ENCODE measurements around the gene GAD1. TPM values are rescaled to one million over a fixed set of nuclear protein-coding genes. Genes with fewer than 3 reads are reported as not detected.

GAD1 gene
- total and polyA plus RNA-seq, 2 donors (not counting 3 experiments of a cell fraction or from before 2014, with no cell fraction given) = 0.60 to 0.62 TPM

GRCh38 chr2:170891893-170892292, 75.2 kb downstream of the GAD1 start:
- Histone ChIP-seq H3K9me3 (replicated peaks; ENCODE audit: control insufficient read depth, insufficient read depth, low read length) (no peaks in the 10 kb centered on the region), H2AFZ (ENCODE audit: low read depth, low read length) (no peak overlapping the region), H3K9ac (replicated peaks; ENCODE audit: extremely low read depth, insufficient read depth, low read length) (no peak overlapping the region), H3K4me1 (ENCODE audit: control insufficient read depth, extremely low read depth, insufficient read depth, low read length) (no peaks in the 10 kb centered on the region), H3K9me1 (replicated peaks; ENCODE audit: control insufficient read depth, extremely low read depth, insufficient read depth, low read length) (no peaks in the 10 kb centered on the region), H3K4me2 (ENCODE audit: insufficient read depth, low read length) (no peak overlapping the region), H3K4me3 (replicated peaks in 1 of 3; ENCODE audit: insufficient read depth in 1 of 3, low read depth in 1 of 3, low read length in 3 of 3) (no peak overlapping the region), H4K20me1 (replicated peaks; ENCODE audit: control insufficient read depth, extremely low read depth, insufficient read depth, low read length) (no peaks in the 10 kb centered on the region), H3K36me3 (ENCODE audit: control insufficient read depth in 2 of 2, extremely low read depth in 1 of 2, insufficient read depth in 2 of 2, low read length in 2 of 2) (no peaks in the 10 kb centered on the region), H3K27ac (ENCODE audit: insufficient read depth, low read depth, low read length) (no peak overlapping the region), H3K79me2 (ENCODE audit: control insufficient read depth, insufficient read depth, low read length) (no peaks in the 10 kb centered on the region), H3K27me3 (ENCODE audit: control insufficient read depth in 2 of 2, insufficient read depth in 2 of 2, low read length in 2 of 2) (peaks cover 8 to 10% of the 10 kb centered on the region in 2 experiments)
- no peak for TF ChIP-seq FOS (IDR thresholded peaks at IDR 0.05; ENCODE audit: borderline replicate concordance, insufficient read depth, low read length)
- no peak for TF ChIP-seq GATA2 (IDR thresholded peaks at IDR 0.05; ENCODE audit: insufficient read depth, insufficient read length, low read depth, low read length)
- no peak for TF ChIP-seq EZH2 (IDR thresholded peaks at IDR 0.05; ENCODE audit: borderline replicate concordance, low read depth, low read length, severe bottlenecking)
- TF ChIP-seq MAX (IDR thresholded peaks at IDR 0.05; ENCODE audit: insufficient read depth, insufficient read length) = no peak
- TF ChIP-seq CTCF (IDR thresholded peaks at IDR 0.05; ENCODE audit: extremely low read depth in 1 of 2, insufficient read depth in 1 of 2, low read depth in 1 of 2, low read length in 2 of 2) = no peak
- no peak for TF ChIP-seq POLR2AphosphoS5 (IDR thresholded peaks at IDR 0.05; ENCODE audit: insufficient read depth, low read depth, low read length)
- TF ChIP-seq JUN (IDR thresholded peaks at IDR 0.05; ENCODE audit: borderline replicate concordance, insufficient read depth, insufficient read length, low read depth) = no peak
- TF ChIP-seq POLR2A (IDR thresholded peaks at IDR 0.05; ENCODE audit: low read depth, low read length) = no peak
- no peak for TF ChIP-seq MYC (IDR thresholded peaks at IDR 0.05; ENCODE audit: low read depth, low read length)
- DNase-seq (ENCODE audit: low read depth, low spot score) = no peak
- intact Hi-C loops (cut with micrococcal nuclease) (no loop called here), dilution Hi-C loops (cut with MboI; ENCODE audit: extremely low pct_ligation_motif_present, low sequenced_read_pairs) (no loop called here)
- FAIRE-seq = no peak
- ChIA-PET POLR2A (interaction anchor here (0.6 kb wide), 1 partner anchor 669 kb away, joined by 4 read pairs; no protein-coding TSS in a partner anchor), CTCF (interaction anchor here (1.7 kb wide), 1 partner anchor 18 kb away, joined by 7 read pairs; no protein-coding TSS in a partner anchor)
- no TSS peak for BruUV-seq (replicated peaks)
